ENCODE data around the gene LRRC46.

Gene LRRC46

DNA sequence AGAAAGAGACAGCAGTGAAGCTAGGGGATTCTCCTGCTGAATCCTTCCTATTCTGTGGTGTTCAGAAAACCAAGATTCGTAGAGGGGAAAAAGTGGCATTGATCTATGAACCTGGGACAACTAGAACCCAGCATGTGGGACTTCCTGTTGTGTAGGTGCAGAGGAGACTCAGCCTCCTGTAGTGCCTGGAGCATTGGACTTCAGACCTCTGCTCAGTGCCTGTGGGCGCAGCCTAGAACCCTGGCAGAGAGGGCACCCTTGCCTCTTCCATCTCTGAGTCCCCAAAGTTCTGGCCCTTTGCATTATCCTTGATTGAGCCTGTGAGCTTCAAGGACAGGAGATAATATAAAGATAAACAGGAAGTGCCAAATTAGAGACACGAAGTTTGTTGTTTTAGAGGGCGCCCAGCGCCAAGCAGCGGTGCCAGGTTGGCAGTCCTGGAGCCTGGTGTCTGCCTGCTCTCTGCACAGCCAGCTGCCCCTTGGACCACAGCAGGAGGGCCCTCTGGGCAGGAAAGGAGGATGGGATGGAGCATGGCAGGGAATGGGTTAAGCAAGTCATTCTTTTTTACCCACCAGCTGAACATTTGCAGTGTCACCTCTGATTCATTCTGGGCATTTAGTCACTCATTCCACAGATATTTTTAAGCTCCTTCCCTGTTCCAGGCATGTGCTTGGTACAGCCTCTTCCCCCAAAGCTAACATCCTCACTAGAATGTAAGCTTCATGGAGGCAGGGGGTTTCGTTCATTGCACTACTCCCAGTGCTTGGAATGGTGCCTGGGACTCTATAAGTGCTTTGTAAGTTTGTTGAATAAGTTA, 31.4 kb downstream of the LRRC46 start:
- Histone ChIP-seq H3K9ac (ENCODE audit: low read depth, low read length) (no peak overlapping the region), H3K9me3 (ENCODE audit: control insufficient read depth, insufficient read depth, low read length) (no peaks in the 10 kb centered on the region)

DNA sequence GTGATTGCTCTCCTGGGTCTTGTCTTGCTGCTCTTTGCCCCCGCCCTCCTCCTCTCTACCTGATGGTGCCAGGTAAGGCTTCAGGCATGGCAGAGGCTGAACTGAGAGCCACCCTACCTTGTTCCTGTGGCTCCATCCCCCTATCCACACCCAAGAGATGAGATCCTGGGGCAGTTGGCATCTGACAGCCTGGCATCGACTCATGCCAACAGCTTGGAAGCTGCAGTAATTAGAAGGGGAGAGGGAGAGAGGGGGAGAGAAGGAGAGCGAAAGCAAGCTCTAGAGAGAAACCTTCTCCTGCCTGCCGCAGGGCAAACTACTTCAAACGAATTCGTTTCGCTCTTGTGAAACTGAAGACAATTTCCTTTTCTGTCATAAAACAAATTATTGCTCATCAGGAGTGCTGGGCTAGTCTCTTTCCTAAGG, 33.3 kb downstream of the LRRC46 start:
- Histone ChIP-seq H3K4me1 (ENCODE audit: insufficient read depth, low read length) (peaks cover 16% of the 10 kb centered on the region), H3K36me3 (ENCODE audit: insufficient read depth, low read length) (no peaks in the 10 kb centered on the region), H3K9me3 (ENCODE audit: control insufficient read depth, insufficient read depth, low read length) (no peaks in the 10 kb centered on the region), H3K9ac (ENCODE audit: low read depth, low read length) (no peak overlapping the region)

More for the DNA sequence above, 31.4 kb downstream of the LRRC46 start:
- H3K36me3 ChIP-seq (ENCODE audit: insufficient read depth, low read length), result no peaks in the 10 kb centered on the region
- H3K4me1 ChIP-seq (ENCODE audit: insufficient read depth, low read length), result peaks cover 7% of the 10 kb centered on the region; the same call in 1 of the 2 replicates

DNA sequence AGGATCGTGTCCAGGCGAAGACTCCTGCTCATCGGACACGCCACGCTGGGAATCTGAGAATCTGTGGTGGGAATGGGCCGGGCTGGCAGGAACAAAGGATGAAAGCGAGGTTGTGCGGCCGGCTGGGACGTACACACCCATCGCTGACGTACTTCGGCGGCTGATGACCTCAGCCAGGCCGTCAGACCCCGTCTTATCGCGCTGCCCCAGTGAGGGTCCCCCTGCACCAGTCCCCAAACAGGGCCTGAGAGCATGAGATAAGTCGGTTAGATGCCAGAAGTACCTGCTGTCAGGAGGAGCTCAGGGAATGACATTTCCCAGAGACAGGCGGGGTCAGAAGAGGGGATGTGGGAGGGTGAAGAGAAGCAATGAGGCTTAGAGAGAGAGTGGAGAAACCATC, 35.5 kb downstream of the LRRC46 start:
- Histone ChIP-seq H3K36me3 (ENCODE audit: insufficient read depth, low read length) (no peaks in the 10 kb centered on the region), H3K9me3 (ENCODE audit: control insufficient read depth, insufficient read depth, low read length) (no peaks in the 10 kb centered on the region), H3K9ac (ENCODE audit: low read depth, low read length) (no peak overlapping the region), H3K4me1 (ENCODE audit: insufficient read depth, low read length) (peaks cover 24% of the 10 kb centered on the region)

DNA sequence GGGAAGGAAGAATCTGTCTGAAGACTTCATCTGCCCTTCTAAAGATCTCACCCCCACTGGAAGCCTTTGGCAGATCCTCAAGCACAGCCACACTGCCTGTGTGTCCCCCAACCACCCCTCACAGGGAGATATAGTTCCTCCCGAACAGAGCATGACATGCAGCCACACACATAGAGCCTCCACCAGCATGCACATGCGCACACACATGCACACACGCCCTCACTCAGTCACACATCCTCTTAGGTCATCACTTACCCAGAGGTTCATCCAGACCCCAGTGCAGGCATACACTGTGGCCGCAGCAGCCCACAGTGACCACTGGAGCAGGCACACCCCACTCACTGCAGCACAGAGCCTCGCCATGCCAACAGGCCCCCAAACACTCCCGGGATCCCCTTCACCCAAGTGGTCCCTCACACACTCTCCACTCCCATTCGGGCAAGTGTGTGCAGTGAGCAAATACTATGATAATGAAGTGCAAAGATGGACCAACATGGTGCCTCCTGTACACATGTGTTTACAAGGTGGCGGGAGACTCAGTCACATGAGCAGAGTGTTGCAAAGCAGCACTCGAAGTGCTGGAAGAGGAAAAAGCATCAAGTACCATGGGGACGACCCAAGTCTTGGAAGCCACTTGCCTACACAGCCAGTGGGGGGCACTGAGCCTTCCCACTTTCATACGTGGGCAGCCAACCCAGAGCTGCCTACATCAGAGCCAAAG, 36.5 kb downstream of the LRRC46 start:
- H3K4me1 ChIP-seq (ENCODE audit: insufficient read depth, low read length), result peaks cover 18% of the 10 kb centered on the region

DNA sequence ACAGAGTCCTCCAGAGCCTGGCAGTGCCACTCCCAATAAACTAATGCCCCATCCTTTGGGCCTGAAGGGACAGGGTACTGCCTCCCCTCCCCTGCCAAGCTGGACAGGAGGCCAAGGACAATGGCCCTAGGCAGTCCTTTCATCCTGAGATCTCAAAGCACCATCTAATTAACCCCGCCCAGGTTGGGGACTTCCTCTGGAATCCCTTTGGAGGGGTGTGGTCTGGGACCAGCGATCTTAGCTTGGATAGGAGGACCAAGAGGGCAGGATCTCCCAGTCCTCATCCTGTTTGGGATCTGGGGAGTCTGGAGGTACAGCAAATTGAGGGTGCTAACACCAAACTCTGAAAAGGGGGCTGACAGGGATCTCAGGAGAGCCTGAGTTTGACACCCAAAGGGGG, 37.6 kb downstream of the LRRC46 start:
- no peak overlapping the region for H3K9ac ChIP-seq (ENCODE audit: low read depth, low read length)
- H3K4me1 ChIP-seq (ENCODE audit: insufficient read depth, low read length), result peaks cover 26% of the 10 kb centered on the region
- H3K36me3 ChIP-seq (ENCODE audit: insufficient read depth, low read length), result no peaks in the 10 kb centered on the region
- no peaks in the 10 kb centered on the region for H3K9me3 ChIP-seq (ENCODE audit: control insufficient read depth, insufficient read depth, low read length)

More for the DNA sequence above, 36.5 kb downstream of the LRRC46 start:
- no peak overlapping the region for H3K9ac ChIP-seq (ENCODE audit: low read depth, low read length)
- H3K9me3 ChIP-seq (ENCODE audit: control insufficient read depth, insufficient read depth, low read length), result no peaks in the 10 kb centered on the region
- no peaks in the 10 kb centered on the region for H3K36me3 ChIP-seq (ENCODE audit: insufficient read depth, low read length)

DNA sequence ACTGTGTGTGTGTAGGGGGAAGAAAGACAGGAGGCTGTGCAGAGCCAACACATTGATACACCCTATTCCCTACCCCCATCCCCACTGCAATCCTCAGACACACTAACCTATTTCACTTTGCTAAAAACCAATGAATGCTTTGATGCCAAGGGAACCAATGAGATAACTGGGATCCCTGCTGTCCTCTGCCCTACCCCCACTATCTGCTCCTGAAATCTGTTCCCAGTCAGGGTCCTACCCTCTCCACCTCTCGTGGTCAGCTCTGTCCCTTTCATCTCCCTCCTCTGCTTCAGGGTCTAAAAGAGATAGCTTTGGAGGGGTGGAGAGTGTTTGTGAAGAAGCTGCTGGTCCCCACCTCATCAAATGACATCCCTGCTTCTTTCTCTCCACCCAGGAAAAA, 38.6 kb downstream of the LRRC46 start:
- Histone ChIP-seq H3K4me1 (ENCODE audit: insufficient read depth, low read length) (peaks cover 28% of the 10 kb centered on the region), H3K9me3 (ENCODE audit: control insufficient read depth, insufficient read depth, low read length) (no peaks in the 10 kb centered on the region), H3K36me3 (ENCODE audit: insufficient read depth, low read length) (no peaks in the 10 kb centered on the region), H3K9ac (ENCODE audit: low read depth, low read length) (no peak overlapping the region)

DNA sequence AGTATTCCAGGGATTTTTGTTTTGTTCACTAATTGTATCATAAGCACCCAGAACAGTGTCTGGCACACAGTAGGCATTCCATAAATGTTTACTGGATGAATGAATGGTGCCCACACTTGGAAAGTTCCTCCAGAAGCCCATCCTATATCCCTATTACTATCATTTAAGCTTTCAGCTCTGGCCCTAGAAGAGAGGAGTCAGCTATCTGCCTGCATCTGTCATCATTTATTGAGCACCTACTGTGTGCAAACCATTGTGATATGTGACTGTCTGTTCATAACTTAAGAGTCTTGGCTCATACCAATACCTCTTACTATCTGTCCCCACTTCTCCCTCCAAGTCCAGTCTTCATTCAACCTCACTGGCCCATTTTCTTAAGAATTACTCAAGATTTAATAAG, 39.6 kb downstream of the LRRC46 start:
- H3K9ac ChIP-seq (ENCODE audit: low read depth, low read length), result no peak overlapping the region

DNA sequence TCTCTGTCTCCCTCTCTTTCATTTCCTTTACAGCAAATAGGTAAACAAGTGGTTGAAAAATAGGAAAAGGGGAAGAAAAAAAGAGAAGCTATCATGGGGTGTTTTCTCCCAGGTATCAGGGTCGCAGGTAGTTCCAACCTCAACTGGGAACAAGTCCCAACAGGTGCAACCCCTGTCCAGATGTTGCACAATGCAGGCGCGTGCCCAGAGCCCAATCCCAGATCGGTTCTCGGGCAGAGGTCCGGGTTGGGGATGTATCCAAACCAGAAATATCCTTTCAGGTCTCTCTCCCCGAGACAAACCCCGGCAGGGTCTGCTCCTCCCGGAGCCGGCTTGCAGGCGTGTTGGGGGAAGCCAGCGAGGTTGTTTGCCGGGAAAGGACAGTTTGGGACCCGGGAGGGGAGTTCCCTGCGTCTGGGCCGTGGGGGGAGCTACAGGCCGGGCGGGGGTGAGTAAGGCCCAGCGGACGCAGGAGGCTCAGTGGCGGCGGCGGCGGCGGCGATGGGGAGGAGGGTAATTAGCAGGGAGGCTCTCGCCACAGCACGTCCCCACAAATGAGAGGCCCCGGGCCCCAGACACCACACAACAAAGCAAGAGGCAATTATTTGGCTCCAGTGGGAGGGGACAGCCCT, 40.7 kb downstream of the LRRC46 start:
- H3K9me3 ChIP-seq (ENCODE audit: control insufficient read depth, insufficient read depth, low read length), result no peaks in the 10 kb centered on the region
- H3K9ac ChIP-seq (ENCODE audit: low read depth, low read length), result peak overlapping the region; percentile 44
- no peaks in the 10 kb centered on the region for H3K36me3 ChIP-seq (ENCODE audit: insufficient read depth, low read length)
- H3K4me1 ChIP-seq (ENCODE audit: insufficient read depth, low read length), result peaks cover 37% of the 10 kb centered on the region

More for the DNA sequence above, 39.6 kb downstream of the LRRC46 start:
- Histone ChIP-seq H3K36me3 (ENCODE audit: insufficient read depth, low read length) (no peaks in the 10 kb centered on the region), H3K4me1 (ENCODE audit: insufficient read depth, low read length) (peaks cover 36% of the 10 kb centered on the region), H3K9me3 (ENCODE audit: control insufficient read depth, insufficient read depth, low read length) (no peaks in the 10 kb centered on the region)

DNA sequence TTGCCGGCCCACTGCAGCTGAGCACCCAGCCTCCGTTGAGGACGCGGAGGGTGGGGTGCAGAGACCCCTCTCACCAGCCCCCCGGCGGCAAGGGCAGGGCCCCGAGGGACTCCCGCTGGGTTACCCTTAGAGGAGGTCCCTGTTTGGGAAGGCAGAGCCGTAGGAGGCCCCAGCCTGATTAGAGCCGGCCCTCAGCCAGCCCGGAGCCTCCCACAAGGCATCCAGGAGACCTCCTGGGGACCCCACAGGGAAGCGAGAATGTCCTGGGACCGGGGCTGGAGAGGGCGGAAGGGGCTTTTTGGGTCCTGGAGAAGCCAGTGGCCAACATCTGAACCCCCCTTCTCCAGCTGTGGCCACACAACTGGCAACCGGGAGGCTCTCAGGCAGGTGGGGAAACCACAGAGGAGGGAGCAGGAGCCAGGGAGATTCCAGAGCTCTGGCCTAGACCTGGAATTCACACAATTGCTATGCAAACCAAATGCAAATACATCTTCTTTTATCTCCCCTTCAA, 41.2 kb downstream of the LRRC46 start:
- H3K9me3 ChIP-seq (ENCODE audit: control insufficient read depth, insufficient read depth, low read length), result no peaks in the 10 kb centered on the region
- H3K4me1 ChIP-seq (ENCODE audit: insufficient read depth, low read length), result peaks cover 42% of the 10 kb centered on the region
- no peaks in the 10 kb centered on the region for H3K36me3 ChIP-seq (ENCODE audit: insufficient read depth, low read length)
- H3K9ac ChIP-seq (ENCODE audit: low read depth, low read length), result peak overlapping the region; percentile 44; the same call in 1 of the 2 replicates

DNA sequence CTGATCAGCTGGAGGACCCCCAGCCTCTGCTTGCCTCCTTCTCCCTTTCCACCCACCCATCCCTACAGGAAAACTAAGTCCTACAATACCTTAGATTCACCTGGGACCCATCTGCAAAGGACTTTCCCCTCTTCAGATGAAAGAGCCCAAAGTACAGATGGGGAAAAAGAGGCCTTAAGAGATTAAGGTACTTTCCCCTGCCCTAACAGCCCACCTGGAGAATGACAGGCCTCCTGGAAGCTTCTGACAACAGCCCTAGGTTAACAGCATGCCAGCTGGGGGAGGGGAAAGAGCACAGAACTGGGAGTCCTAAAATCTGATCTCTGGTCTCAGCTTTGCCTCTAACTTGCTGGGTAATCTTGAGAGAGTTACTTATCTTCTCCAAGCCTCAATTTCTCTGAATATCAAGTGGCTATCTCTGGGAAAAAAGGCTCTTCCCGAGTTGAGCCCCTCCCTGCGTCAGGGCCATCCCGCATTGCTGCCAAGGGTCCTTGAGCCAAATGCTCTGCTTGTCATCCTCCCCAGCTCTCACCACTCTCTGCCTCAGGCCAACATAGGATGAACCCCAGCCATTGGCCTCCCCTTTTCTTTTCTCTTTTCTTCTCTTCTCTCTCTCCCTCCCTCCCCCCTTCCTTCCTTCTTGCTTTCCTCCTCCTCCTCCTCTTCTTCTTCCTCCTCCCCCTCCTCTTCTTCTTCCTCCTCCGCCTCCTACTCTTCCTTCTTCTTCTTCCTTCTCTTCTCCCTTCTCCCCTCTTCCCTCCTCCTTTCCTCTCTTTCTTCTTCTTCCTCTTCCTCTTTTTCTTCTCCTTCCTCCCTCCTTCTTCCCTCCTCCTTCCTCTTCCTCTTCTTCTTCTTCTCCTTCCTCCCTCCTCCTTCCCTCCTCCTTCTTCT, 42.0 kb downstream of the LRRC46 start:
- Histone ChIP-seq H3K9me3 (ENCODE audit: control insufficient read depth, insufficient read depth, low read length) (no peaks in the 10 kb centered on the region), H3K4me1 (ENCODE audit: insufficient read depth, low read length) (peaks cover 50% of the 10 kb centered on the region), H3K36me3 (ENCODE audit: insufficient read depth, low read length) (no peaks in the 10 kb centered on the region), H3K9ac (ENCODE audit: low read depth, low read length) (peak overlapping the region; percentile 44; the same call in 1 of the 2 replicates)

DNA sequence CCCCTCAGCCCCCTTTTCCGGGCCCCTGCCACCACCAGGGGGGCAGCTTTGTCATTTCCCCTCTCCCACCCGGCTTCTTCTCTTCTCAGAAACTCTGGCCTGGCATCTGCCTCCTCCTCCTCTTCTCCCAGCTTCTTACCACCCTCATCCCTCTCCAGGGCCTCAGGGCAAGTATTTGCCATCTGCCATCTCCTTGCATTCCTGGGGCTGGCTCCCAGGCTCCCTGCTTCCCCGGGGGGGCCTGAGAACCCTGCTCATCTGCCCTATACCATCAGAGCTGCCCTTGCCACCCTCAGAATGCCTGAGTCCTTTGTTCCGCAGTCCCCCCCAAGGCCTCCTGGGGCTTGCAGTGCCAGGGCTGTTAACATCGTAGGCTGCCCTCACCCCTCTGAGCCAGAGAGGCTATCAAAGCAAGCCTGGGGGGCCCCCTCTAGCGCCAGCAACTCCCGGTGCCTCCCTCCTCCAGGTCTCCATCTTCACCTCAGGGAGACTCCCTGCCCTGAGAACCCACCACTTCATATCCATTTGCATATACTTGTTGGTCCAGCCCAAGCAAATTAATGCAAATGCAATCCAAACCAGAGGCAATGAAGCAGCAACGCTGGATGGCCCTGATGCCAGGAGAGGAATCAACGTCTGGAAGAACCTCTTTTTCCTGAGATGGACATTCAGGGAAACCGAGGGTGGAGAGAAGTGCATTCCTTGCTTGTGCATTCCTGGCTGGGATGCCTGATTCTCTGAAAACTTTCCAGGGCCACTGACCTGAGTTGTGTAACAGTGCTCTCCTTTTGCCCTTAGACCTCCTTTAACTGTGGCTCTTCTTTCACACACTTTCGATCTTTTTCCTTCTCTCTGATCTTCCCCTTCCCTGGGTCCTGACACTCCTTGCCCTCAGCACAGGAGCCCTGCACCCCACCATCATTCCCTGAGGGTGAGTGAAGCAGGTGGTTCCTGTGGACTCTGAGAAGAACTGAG, 43.8 kb downstream of the LRRC46 start:
- peaks cover 42% of the 10 kb centered on the region for H3K4me1 ChIP-seq (ENCODE audit: insufficient read depth, low read length)
- no peaks in the 10 kb centered on the region for H3K9me3 ChIP-seq (ENCODE audit: control insufficient read depth, insufficient read depth, low read length)
- H3K36me3 ChIP-seq (ENCODE audit: insufficient read depth, low read length), result no peaks in the 10 kb centered on the region
- H3K9ac ChIP-seq (ENCODE audit: low read depth, low read length), result no peak overlapping the region

DNA sequence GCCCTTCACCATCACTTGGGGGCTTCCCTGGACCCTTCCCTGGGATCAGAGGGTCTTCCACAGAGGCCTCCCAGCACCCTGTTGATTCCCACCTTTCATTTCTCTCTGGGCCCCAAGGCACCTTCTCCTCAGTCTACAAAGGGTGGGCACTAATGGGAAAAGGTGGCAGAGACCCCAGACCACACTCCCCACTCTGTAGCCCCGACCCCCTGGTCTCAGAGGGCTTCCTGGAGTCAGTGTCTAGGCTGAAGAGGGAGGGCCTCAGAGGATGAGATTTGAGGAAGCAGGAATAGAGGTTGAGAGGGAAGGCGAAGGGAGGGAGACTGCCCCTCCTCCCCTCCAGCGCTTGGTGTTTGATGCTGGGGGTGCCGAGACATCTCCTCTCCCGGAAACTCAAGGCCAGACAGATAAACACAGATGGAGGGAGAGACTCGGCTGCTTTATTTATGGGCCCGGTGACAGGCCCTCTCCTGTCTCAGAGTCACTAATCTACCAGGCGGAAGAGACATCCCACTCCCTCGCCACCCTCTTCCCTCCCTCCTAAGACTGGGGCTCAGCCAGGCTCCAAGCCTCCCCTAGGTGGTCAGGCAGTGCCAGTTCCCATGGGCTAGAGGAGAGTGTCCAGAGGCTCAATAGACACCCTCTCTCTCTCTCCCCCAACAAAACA, 46.0 kb downstream of the LRRC46 start:
- no peaks in the 10 kb centered on the region for H3K36me3 ChIP-seq (ENCODE audit: insufficient read depth, low read length)
- H3K9ac ChIP-seq (ENCODE audit: low read depth, low read length), result no peak overlapping the region
- peaks cover 39% of the 10 kb centered on the region for H3K4me1 ChIP-seq (ENCODE audit: insufficient read depth, low read length)
- no peaks in the 10 kb centered on the region for H3K9me3 ChIP-seq (ENCODE audit: control insufficient read depth, insufficient read depth, low read length)
